Astrocyte of the cerebellum (primary cell): ENCODE measurements around the gene STXBP1.

Source experiments
- DNase-seq: peaks from one replicate; pipeline ENCODE4 v3.0.0-alpha.2; 2011; ENCODE audit warnings: low read depth
- H3K4me3 ChIP-seq: 2 replicates; pipeline ENCODE4 v1.5.1; 2011; ENCODE audit warnings: mild to moderate bottlenecking, low read depth, low read length, moderate library complexity
- in situ Hi-C: cut with HindIII; loops from 2 replicates; pipeline ENCODE4 v1.10.0; 2017; ENCODE audit warnings: low sequenced_read_pairs
- TF ChIP-seq, protein P1 (sequence below): IDR thresholded peaks from 2 replicates; pipeline ENCODE4 v1.5.1; 2012; ENCODE audit warnings: low read length, low read depth, moderate library complexity, mild to moderate bottlenecking; ENCODE audit errors: missing control alignments

Gene STXBP1

GRCh38 chr9:127642082-127642740 lies 30.1 kb downstream of the STXBP1 start:
- in situ Hi-C loops = loop anchor here (25.0 kb wide), 1 partner anchor 220 kb away; the partner anchor contains the start of gene ENG
- TF ChIP-seq, protein P1, sequence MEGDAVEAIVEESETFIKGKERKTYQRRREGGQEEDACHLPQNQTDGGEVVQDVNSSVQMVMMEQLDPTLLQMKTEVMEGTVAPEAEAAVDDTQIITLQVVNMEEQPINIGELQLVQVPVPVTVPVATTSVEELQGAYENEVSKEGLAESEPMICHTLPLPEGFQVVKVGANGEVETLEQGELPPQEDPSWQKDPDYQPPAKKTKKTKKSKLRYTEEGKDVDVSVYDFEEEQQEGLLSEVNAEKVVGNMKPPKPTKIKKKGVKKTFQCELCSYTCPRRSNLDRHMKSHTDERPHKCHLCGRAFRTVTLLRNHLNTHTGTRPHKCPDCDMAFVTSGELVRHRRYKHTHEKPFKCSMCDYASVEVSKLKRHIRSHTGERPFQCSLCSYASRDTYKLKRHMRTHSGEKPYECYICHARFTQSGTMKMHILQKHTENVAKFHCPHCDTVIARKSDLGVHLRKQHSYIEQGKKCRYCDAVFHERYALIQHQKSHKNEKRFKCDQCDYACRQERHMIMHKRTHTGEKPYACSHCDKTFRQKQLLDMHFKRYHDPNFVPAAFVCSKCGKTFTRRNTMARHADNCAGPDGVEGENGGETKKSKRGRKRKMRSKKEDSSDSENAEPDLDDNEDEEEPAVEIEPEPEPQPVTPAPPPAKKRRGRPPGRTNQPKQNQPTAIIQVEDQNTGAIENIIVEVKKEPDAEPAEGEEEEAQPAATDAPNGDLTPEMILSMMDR = no peak
- no peak overlapping the region for H3K4me3 ChIP-seq
- no peak for DNase-seq

GRCh38 chr9:127644146-127644827 lies 32.2 kb downstream of the STXBP1 start:
- DNase-seq = no peak
- TF ChIP-seq, protein P1 = no peak
- no peak overlapping the region for H3K4me3 ChIP-seq
- in situ Hi-C loops = loop anchor here (25.0 kb wide), 1 partner anchor 218 kb away; the partner anchor contains the start of gene ENG

DNA sequence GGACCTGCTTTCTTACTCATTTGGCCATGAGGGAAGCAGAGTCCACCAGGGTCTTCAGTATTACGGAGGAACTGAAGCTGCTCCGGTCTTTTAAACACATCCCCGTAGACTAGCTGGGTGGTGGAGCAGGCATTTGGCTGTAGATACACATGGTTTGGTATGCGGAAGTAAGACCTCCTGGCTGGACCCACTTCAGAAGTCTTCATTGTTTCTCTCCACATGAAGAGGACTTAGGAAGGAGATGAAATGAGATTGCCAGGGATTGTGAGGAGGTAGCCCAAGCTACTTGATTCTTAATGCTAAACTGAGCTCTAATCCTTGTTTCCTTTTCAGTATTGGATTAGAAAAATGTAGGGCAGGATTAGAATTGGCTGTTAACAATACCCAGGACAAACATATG lies 32.9 kb downstream of the STXBP1 start:
- no peak for DNase-seq
- TF ChIP-seq, protein P1 = no peak
- in situ Hi-C loops = loop anchor here (25.0 kb wide), 1 partner anchor 217 kb away; the partner anchor contains the start of gene ENG
- H3K4me3 ChIP-seq = no peak overlapping the region

GRCh38 chr9:127647451-127647850 lies 35.4 kb downstream of the STXBP1 start:
- no peak overlapping the region for H3K4me3 ChIP-seq
- no peak for DNase-seq
- in situ Hi-C loops = loop anchor here (25.0 kb wide), 1 partner anchor 215 kb away; the partner anchor contains the start of gene ENG
- TF ChIP-seq, protein P1 = no peak

DNA sequence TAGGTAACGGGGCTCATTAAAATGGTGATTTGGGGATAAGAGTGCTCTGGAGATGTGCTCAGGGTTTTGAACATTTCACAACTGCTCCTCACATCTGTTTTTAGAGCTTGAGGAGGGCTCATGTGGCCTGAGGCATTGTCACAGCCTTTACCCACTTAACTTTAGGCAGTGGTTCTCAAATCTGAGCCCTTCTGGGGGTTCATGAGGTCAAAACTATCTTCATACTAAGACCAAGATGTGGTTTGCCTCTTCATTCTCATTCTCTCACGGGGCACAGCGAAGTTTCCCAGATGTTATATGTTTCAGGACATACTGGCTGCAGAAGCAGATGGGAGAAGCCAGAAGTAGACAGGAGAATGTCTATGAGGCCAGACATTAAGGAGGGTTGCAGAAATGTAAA lies 38.4 kb downstream of the STXBP1 start:
- DNase-seq = no peak
- in situ Hi-C loops = loop anchor here (5.0 kb wide), 1 partner anchor 37 kb away; no protein-coding TSS in a partner anchor
- TF ChIP-seq, protein P1 = no peak
- no peak overlapping the region for H3K4me3 ChIP-seq

DNA sequence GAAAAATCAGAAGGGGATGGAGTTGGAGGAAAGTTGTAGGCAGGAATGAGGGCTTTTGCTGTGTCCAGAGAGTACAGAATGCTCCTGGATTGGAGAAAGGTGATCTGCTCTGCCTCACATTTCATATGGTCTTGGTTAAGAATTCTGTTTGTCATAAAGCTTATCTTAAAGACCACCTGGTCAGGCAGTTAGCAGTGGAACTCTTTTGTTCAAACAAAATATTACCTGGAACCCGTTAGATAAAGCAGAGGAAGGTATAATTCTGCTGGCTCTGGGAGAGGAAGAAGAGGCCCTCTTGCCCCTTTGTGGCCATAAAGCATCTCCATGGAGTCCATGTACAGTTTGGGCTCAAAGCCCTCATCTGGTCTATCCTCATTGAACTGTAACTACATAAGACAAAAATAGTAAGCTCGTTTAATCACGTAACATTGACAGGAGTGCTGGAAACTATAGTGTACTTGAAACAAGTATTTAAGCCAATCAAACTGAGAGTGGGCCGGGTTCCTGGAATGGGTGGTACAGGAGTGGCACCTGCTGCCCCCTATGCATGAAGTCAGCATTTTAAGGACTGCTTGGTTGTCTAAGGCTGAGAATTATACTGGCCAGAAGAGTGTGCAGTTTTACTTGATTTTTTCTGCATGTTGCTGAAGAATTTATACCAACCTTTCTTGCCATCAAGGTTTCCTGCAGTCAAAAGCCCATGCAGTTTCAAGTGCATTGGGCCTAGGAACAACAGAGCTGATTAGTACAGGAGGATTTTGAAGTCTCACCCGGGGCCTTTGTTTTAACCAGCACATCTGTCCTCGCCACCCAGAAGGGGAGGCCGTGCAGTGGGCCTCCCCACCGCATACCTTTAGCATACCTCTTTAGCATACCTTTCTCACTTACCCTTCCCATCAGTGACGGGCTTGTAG lies 39.9 kb downstream of the STXBP1 start:
- in situ Hi-C loops = loop anchor here (5.0 kb wide), 1 partner anchor 35 kb away; no protein-coding TSS in a partner anchor
- no peak overlapping the region for H3K4me3 ChIP-seq
- TF ChIP-seq, protein P1 = no peak
- no peak for DNase-seq
